ENCODE measurements around the gene PSMD13.

PSMD13 gene

GRCh38 chr11:290621-291231 is 54.0 kb downstream of the PSMD13 start:
- DNase-seq, result no peak

- DNase-seq, result no peak
Measured at GRCh38 chr11:291281-292210, 54.8 kb downstream of the PSMD13 start.

GRCh38 chr11:292211-293121 is 55.7 kb downstream of the PSMD13 start:
- DNase-seq, result no peak

- no peak for DNase-seq
Measured at GRCh38 chr11:293271-293851, 56.6 kb downstream of the PSMD13 start.

- DNase-seq, result no peak
Measured at GRCh38 chr11:293852-294661, 57.3 kb downstream of the PSMD13 start.

GRCh38 chr11:294780-295179 is 58.0 kb downstream of the PSMD13 start:
- no peak for DNase-seq

GRCh38 chr11:295351-296170 is 58.8 kb downstream of the PSMD13 start:
- DNase-seq, result no peak

- no peak for DNase-seq
Measured at GRCh38 chr11:296171-297050, 59.6 kb downstream of the PSMD13 start.

GRCh38 chr11:297051-297585 is 60.3 kb downstream of the PSMD13 start:
- DNase-seq, result no peak

GRCh38 chr11:297586-298405 is 61.0 kb downstream of the PSMD13 start:
- DNase-seq, result no peak

- no peak for DNase-seq
Measured at GRCh38 chr11:298406-299065, 61.8 kb downstream of the PSMD13 start.

GRCh38 chr11:299081-299891 is 62.5 kb downstream of the PSMD13 start, which contains the start of gene IFITM5:
Gene IFITM5 (minus strand): TSS chr11:299526. CDS start chr11:299490, 36 bp downstream.
- no peak for DNase-seq

GRCh38 chr11:299951-300735 is 63.4 kb downstream of the PSMD13 start:
- DNase-seq, result no peak

All from NCI-H1105 treated with DMSO at 0.1 percent for 48 hours (cell line).